Neural cell (in vitro differentiated cells): ENCODE measurements around the gene UNCX. TPM values are rescaled to one million over a fixed set of nuclear protein-coding genes. Genes with fewer than 3 reads are reported as not detected.

ENCODE experiments used
- H2AFZ ChIP-seq: fragments of 200-600, 300-800 bp; sonication (generic), shearing (Covaris generic); 2 replicates; pipeline ENCODE4 v1.6.0; 2014; ENCODE audit warnings: low read depth, mild to moderate bottlenecking, antibody characterized with exemption, low read length, moderate library complexity
- H3F3A ChIP-seq: fragments of 200-600 bp; shearing (Covaris generic); 2 replicates; pipeline ENCODE4 v1.6.1; 2016; ENCODE audit warnings: mild to moderate bottlenecking, moderate library complexity, mixed read lengths, antibody characterized with exemption, low read length; ENCODE audit not compliant: insufficient read depth, poor library complexity, severe bottlenecking
- H3K27ac ChIP-seq: fragments of 200-600, 300-800 bp; sonication (generic), shearing (Covaris generic); 2 replicates; pipeline ENCODE4 v1.5.1; 2014; ENCODE audit warnings: mild to moderate bottlenecking, low read length, moderate library complexity
- H3K27me3 ChIP-seq: fragments of 300-800, 200-600 bp; sonication (generic), shearing (Covaris generic); 2 replicates; pipeline ENCODE4 v1.6.0; 2014; ENCODE audit warnings: mild to moderate bottlenecking, low read depth, low read length, moderate library complexity; ENCODE audit not compliant: insufficient read depth
- H3K36me3 ChIP-seq: fragments of 300-800, 200-600 bp; sonication (generic), shearing (Covaris generic); 2 replicates; pipeline ENCODE4 v1.5.1; 2014; ENCODE audit warnings: mild to moderate bottlenecking, antibody characterized with exemption, low read length, moderate library complexity; ENCODE audit not compliant: insufficient read depth
- H3K4me2 ChIP-seq: fragments of 300-800, 200-600 bp; sonication (generic), shearing (Covaris generic); 2 replicates; pipeline ENCODE4 v1.6.0; 2014; ENCODE audit warnings: mild to moderate bottlenecking, low read length
- H3K4me3 ChIP-seq: fragments of 300-800, 200-600 bp; sonication (generic), shearing (Covaris generic); 2 replicates; pipeline ENCODE4 v1.5.1; 2014; ENCODE audit warnings: mild to moderate bottlenecking, low read length, moderate library complexity
- H3K79me2 ChIP-seq: fragments of 200-600 bp; shearing (Covaris generic); replicated peaks from 2 replicates; pipeline ENCODE4 v1.6.0; 2014; ENCODE audit warnings: mild to moderate bottlenecking, low read length, moderate library complexity; ENCODE audit not compliant: insufficient read depth
- H3K9ac ChIP-seq: fragments of 300-800, 200-600 bp; sonication (generic), shearing (Covaris generic); 2 replicates; pipeline ENCODE4 v1.6.1; 2016; ENCODE audit warnings: mild to moderate bottlenecking, low read length, mixed read lengths
- H3K9me2 ChIP-seq: fragments of 200-600 bp; shearing (Covaris generic); 2 replicates; pipeline ENCODE4 v1.6.1; 2016; ENCODE audit warnings: mild to moderate bottlenecking, low read length, mixed read lengths; ENCODE audit not compliant: insufficient read depth
- H3K9me3 ChIP-seq: fragments of 200-600, 300-800 bp; sonication (generic), shearing (Covaris generic); 2 replicates; pipeline ENCODE4 v1.6.1; 2016; ENCODE audit warnings: mild to moderate bottlenecking, mixed run types, low read length, moderate library complexity, mixed read lengths
- H4K20me1 ChIP-seq: fragments of 200-600 bp; shearing (Covaris generic); 2 replicates; pipeline ENCODE4 v1.6.1; 2016; ENCODE audit warnings: mild to moderate bottlenecking, mixed run types; ENCODE audit not compliant: insufficient read depth
- CTCF ChIP-seq: fragments of 450-650 bp; IDR thresholded peaks from 2 replicates; pipeline ENCODE4 v1.5.1; 2014; ENCODE audit warnings: antibody characterized with exemption, mild to moderate bottlenecking, moderate library complexity; ENCODE audit not compliant: poor library complexity, severe bottlenecking
- EP300 ChIP-seq: fragments of 450-650 bp; conservative IDR thresholded peaks from 2 replicates; pipeline ENCODE4 v1.6.1; 2014; ENCODE audit warnings: antibody characterized with exemption, mild to moderate bottlenecking, moderate library complexity; ENCODE audit not compliant: poor library complexity, severe bottlenecking
- EZH2 ChIP-seq: fragments of 200-600, 300-800 bp; shearing (Covaris generic), sonication (generic); IDR thresholded peaks from 2 replicates; pipeline ENCODE4 v1.6.1; 2014; ENCODE audit warnings: antibody characterized with exemption, low read length, borderline replicate concordance, mild to moderate bottlenecking; ENCODE audit not compliant: insufficient read depth, poor library complexity, severe bottlenecking
- MXI1 ChIP-seq: fragments of 450-650 bp; conservative IDR thresholded peaks from 2 replicates; pipeline ENCODE4 v1.6.1; 2014; ENCODE audit warnings: antibody characterized with exemption, mild to moderate bottlenecking; ENCODE audit not compliant: poor library complexity, severe bottlenecking
- POLR2AphosphoS5 ChIP-seq: IDR thresholded peaks from 2 replicates; pipeline ENCODE4 v1.6.1; 2012
- SMC3 ChIP-seq: fragments of 450-650 bp; conservative IDR thresholded peaks from 2 replicates; pipeline ENCODE4 v1.6.1; 2014; ENCODE audit warnings: antibody characterized with exemption, mild to moderate bottlenecking, moderate library complexity; ENCODE audit not compliant: poor library complexity
- TAF1 ChIP-seq: IDR thresholded peaks from 2 replicates; pipeline ENCODE4 v1.6.1; 2012; ENCODE audit warnings: low read depth
- polyA plus RNA-seq: library from polyadenylated mRNA; depleted of rRNA; stranded (reverse); fragments of >200 nt; gene quantifications from 2 replicates; pipeline ENCODE4 v1.2.3, GENCODE V29; 2014

The UNCX gene
- polyA plus RNA-seq, 1 donor from 2014 or later = 1.6 TPM

GRCh38 chr7:1275451-1276381, 43.0 kb downstream of the UNCX start:
- Histone ChIP-seq H4K20me1 (no peaks in the 10 kb centered on the region), H3K27ac (no peak overlapping the region), H2AFZ (no peak overlapping the region), H3K79me2 (no peaks in the 10 kb centered on the region), H3K27me3 (no peaks in the 10 kb centered on the region), H3K36me3 (no peaks in the 10 kb centered on the region), H3K4me3 (no peak overlapping the region), H3K9me3 (peaks cover 4% of the 10 kb centered on the region), H3K9ac (no peak overlapping the region), H3K4me2 (no peak overlapping the region), H3F3A (no peaks in the 10 kb centered on the region), H3K9me2 (no peaks in the 10 kb centered on the region)
- TF ChIP-seq TAF1 (no peak), SMC3 (no peak), MXI1 (no peak), EP300 (no peak), POLR2AphosphoS5 (no peak)

- no peaks in the 10 kb centered on the region for H3F3A ChIP-seq
- H2AFZ ChIP-seq = no peak overlapping the region
- no peak overlapping the region for H3K4me3 ChIP-seq
- no peaks in the 10 kb centered on the region for H4K20me1 ChIP-seq
- H3K27ac ChIP-seq = no peak overlapping the region
- H3K36me3 ChIP-seq = no peaks in the 10 kb centered on the region
- no peak overlapping the region for H3K9ac ChIP-seq
- H3K4me2 ChIP-seq = no peak overlapping the region
- H3K79me2 ChIP-seq = no peaks in the 10 kb centered on the region
- peaks cover 4% of the 10 kb centered on the region for H3K9me3 ChIP-seq
- no peak for TF ChIP-seq SMC3
- no peak for TF ChIP-seq CTCF
- no peak for TF ChIP-seq TAF1
- no peaks in the 10 kb centered on the region for H3K27me3 ChIP-seq
- H3K9me2 ChIP-seq = no peaks in the 10 kb centered on the region
Observed at GRCh38 chr7:1276626-1277175, 44.0 kb downstream of the UNCX start.

- H3K9me2 ChIP-seq = no peaks in the 10 kb centered on the region
- H3K9ac ChIP-seq = no peak overlapping the region
- H2AFZ ChIP-seq = no peak overlapping the region
- no peak overlapping the region for H3K4me2 ChIP-seq
- peaks cover 4% of the 10 kb centered on the region for H3K9me3 ChIP-seq
- no peaks in the 10 kb centered on the region for H4K20me1 ChIP-seq
- no peaks in the 10 kb centered on the region for H3K36me3 ChIP-seq
- no peak overlapping the region for H3K27ac ChIP-seq
- H3K27me3 ChIP-seq = no peaks in the 10 kb centered on the region
- TF ChIP-seq EZH2 = no peak
- TF ChIP-seq MXI1 = no peak
- H3K79me2 ChIP-seq = no peaks in the 10 kb centered on the region
- no peak overlapping the region for H3K4me3 ChIP-seq
- no peaks in the 10 kb centered on the region for H3F3A ChIP-seq
Observed at GRCh38 chr7:1278543-1278942, 45.9 kb downstream of the UNCX start.
